Hindlimb muscle (tissue), 1 donor: Measurements from ENCODE around the gene CSNK2A1. TPM values are rescaled to one million over a fixed set of nuclear protein-coding genes. Genes with fewer than 3 reads are reported as not detected.
"Not testable (repeated sequence)": the region's sequence is repeated elsewhere in the genome, so short reads cannot be mapped to it uniquely, and the experiment has no call there.

Experiments used
- DNase-seq: peaks from one replicate; pipeline ENCODE4 v3.0.0-alpha.2; 2013
- polyA plus RNA-seq: library from polyadenylated mRNA; unstranded; fragments of 120-200 nt; gene quantifications from one replicate; pipeline ENCODE4 v1.2.1, GENCODE V29; 2013; ENCODE audit not compliant: insufficient read length

CSNK2A1 gene
- polyA plus RNA-seq, 1 donor = 111 TPM

DNA sequence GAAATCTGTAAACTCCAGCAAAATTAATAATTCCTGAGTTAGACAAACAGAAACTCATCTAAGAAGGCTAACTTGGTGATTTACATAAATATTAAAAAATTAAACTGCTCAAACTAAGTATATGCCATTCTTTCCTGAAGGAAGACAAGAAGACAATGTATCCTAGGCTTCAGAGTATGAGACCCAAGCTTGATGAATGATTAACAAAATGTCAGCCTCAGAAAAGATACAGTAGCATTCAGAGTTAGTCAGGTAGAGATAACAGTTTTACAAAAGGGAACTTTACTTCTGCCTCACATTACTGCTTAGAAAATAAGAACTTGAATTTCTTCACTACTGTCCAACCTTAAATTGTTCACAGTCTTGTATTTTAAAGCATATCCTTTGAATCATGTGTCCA lies 12.0 kb downstream of the CSNK2A1 start:
- DNase-seq = no peak

DNA sequence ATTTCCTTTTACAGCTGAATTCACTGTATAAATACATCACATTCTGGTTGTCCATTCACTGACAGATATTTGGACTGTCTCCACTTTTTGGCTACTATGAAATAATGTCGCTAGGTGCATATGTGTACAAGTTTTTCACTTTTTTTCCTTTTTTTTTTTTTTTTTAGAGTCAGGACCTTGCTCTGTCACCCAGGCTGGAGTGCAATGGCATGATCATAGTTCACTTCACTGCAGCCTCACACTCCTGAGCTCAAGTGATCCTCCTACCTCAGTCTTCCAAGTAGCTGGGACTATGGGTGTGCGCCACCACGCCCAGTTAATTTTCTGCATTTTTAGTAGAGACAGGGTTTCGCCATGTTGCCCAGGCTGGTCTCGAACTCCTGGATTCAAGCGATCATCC lies 13.3 kb downstream of the CSNK2A1 start:
- no peak for DNase-seq

GRCh38 chr20:528923-529604 lies 14.5 kb downstream of the CSNK2A1 start:
- DNase-seq = no peak

- DNase-seq = no peak
Observed at GRCh38 chr20:527571-527886, 16.1 kb downstream of the CSNK2A1 start.

DNA sequence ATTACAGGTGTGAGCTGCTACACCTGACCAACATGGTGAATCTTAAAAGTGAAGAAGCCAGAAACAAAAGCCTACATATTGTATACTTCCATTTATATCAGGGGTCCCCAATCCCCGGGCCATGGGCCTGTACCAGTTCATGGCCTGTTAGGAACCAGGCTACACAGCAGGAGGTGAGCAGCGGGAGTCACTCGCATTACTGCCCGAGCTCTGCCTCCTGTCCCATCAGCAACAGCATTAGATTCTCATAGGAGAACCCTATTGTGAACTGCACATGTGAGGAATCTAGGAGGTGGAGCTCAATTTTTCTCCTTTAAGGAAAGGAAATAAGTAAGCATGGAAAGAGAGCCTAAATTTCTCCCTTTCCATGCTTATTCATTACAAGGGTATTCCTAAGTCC lies 21.7 kb downstream of the CSNK2A1 start:
- no peak for DNase-seq

GRCh38 chr20:519999-520398 lies 23.6 kb downstream of the CSNK2A1 start:
- no peak for DNase-seq

DNA sequence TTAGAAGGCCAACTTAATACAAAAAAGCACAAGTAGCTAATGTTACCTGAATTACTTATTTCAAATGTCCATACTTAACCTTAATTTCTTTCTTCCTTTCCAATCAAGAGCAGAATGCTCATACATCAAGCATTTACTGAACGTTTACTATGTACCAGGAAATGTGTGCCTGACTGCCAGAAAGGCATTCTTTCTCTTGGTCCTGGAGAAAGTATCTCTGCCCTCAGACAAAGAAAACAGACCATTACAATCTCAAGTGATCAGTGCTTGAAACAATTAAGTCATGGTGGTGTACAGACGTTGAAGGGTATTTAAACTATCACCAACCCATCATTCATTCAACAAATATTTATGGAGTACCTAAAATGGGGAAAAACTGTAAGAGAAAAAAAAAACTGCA lies 26.4 kb downstream of the CSNK2A1 start:
- no peak for DNase-seq

- no peak for DNase-seq
Observed at GRCh38 chr20:516799-517198, 26.8 kb downstream of the CSNK2A1 start.

DNA sequence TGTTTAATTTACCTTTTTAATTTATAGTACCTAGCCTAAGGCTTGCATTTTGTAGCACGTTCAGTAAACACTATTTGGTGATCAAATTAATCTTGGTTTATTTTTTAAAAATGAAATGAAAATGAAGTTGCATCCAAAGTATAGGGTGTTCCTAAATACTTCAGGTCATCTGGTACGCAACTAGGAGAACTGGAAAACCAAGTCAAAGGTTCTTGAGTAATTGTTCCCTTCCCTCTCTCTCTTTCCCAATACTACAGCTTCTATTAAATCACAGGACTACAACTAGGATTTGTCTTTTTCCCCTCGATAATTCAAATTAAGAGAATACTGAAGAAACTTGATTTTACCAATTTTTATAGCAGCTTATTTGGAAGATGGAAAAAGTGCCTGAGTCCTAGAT lies 27.9 kb downstream of the CSNK2A1 start:
- DNase-seq = no peak

DNA sequence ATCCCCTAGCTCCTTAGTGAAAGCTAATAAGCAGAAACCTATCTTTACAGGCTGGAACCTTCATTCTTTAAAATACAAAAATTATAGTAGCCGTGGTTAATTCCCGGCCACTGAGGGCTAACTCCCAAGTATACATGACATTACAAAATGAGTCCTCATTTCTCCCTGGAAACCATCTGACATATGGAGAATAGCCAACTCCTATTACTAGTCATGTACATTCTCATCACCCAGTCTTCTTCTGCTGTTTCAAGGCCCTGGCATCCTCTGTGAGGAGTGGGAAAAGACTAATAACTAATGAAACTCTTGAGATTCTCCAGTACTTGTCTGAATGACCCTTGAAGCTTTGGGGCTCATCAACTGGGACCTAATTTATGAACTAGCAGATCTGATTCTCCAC lies 30.2 kb downstream of the CSNK2A1 start:
- no peak for DNase-seq

DNA sequence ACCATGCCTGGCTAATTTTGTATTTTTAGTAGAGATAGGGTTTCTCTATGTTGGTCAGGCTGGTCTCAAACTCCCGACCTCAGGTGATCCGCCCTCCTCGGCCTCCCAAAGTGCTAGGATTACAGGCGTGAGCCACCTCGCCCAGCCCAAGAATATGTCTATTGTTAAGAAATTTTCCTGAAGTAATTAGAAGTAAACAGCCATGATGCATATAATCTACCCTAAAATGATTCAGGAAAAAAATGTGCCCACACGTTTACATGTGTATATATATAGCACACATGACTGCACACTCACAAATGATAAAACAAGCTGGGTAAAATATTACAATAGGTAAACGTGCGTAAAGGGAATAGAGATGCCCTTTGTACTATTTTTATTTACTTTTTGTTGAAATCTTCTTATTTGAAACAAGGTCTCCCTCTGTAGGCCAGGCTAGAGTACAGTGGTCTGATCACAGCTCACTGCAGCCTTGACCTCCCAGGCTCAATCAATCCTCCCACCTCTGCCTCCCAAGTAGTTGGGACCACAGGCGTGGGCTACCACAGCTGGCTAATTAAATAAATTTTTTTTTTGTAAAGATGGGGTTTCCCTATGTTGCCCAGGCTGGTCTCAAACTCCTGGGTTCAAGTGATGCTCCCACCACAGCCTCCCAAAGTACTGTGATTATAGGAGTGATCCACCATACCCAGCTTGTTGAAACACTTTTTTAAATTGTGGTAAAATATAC lies 33.1 kb downstream of the CSNK2A1 start:
- DNase-seq = not testable (repeated sequence)

- not testable (repeated sequence) for DNase-seq
Observed at GRCh38 chr20:508364-508787, 35.2 kb downstream of the CSNK2A1 start.

DNA sequence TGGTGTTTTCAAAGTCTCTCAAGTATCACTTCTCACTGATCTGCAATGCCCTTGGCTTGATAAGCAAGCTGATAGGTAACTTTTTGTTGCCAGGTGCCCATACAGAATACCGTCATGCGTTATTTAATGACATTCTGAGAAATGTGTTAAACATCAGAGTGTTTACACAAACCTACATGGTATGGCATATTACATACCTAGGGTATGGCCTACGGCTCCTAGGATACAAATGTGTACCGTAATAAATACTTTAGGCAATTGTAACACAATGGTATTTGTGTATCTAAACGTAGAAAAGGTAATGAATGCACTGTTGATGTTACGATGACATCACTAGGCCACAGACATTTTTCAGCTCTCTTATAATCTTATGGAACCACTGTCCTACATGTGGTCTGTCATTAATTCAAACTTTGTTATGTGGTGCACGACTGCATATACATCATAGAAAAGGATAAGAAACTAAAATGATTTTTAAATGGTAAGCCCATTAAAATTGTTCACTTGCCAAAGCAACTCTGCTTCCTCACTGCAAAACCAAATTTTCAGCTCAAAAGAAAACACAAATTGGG lies 35.7 kb downstream of the CSNK2A1 start:
- no peak for DNase-seq

DNA sequence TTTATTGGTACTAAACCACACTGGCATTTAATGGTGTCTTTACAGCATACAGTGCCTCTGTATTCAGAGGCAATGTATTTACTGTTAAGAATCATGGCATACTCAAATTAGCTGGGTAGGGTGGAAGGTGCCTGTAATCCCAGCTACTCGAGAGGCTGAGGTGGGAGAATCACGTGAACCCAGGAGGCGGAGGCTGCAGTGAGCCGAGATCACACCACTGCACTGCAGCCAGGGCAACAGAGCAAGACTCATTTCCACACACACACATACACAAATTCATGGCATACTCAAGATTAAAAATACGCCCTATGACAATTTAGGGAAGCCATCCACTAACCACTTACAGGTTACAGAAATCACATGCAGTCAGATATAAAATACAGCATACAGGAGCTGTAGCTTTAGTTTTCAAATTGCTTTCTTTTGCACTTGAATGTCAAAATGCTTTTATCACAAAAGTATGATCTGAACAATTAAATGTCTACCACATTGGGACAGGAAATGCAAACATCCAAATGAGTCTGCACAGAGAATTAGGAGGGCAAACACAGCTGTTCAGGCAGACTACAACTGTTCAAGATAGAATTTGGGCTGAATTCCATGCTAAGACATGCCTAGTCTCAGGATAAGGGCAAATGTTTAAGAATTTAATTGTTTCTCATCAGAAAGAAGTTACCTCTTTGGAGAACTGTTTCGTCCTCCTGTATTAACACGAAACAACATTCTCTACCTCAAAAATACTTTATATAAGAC lies 36.4 kb downstream of the CSNK2A1 start:
- no peak for DNase-seq

DNA sequence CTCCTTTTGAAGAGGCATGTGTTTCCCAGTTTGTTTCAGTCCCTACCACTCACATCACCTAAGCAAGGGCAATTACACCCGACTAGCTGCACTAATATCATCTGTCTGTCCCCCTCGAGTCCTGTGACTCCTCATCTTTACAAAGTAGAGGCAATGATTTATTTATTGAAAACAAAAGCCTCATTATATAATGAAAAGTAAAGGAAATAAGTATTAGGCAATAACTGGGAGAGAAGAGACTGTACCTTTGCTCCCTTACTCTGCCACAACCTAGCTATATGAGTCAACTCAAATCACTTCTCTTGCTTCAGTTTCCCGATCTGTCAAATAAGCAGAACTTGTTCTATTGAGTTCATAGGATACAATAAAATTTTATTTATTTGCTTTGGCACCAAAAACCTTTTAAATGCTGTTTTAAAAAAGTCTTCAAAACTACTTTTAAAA lies 38.9 kb downstream of the CSNK2A1 start:
- no peak for DNase-seq

DNA sequence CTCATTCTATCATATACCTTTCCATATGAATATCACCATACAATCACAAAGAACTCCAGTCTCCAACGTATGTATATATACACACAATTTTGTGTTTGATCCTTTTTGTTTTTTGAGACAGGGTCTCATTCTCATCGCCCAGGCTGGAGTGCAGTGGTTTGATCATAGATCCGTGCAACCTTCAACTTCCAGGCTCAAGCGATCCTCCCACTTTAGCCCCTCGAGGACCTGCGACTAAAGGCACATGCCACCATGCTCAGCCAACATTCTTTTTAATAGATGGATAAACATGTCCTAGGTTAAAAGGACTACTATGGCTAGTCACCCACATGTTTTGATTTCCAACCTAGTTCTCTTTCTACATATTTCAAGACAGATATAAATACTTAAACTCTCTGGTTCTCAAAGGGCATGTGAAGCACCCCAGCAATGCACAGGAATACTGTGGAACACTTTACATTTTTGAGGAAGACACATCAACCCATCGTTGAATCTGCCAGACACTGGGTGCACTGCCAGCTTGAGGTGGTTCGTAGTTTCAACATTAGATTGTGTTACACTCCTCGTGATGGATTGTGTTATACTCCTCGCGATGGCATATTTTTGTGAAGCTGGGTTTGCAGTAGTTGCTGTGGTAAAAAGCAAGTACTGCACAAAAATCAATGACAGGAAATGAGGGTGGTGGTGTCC lies 40.4 kb downstream of the CSNK2A1 start:
- no peak for DNase-seq

DNA sequence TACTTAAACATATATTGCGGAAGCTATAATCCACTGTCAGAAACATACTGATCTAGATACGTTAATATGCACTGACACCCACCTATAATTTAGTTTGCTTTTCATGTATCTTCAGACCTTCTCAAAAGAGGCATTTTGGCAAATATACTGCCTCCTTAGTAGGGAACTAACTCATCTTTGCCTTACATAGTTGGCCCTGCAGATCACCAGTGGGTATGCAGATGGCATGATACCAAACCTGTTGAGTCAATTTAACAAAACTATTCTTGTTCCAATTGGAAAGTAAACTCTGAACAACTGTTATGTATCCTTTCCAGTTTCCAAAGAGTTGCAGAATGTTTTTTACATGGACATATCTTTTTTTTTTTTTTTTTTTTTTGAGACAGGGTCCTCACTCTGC lies 45.6 kb downstream of the CSNK2A1 start:
- DNase-seq = no peak

DNA sequence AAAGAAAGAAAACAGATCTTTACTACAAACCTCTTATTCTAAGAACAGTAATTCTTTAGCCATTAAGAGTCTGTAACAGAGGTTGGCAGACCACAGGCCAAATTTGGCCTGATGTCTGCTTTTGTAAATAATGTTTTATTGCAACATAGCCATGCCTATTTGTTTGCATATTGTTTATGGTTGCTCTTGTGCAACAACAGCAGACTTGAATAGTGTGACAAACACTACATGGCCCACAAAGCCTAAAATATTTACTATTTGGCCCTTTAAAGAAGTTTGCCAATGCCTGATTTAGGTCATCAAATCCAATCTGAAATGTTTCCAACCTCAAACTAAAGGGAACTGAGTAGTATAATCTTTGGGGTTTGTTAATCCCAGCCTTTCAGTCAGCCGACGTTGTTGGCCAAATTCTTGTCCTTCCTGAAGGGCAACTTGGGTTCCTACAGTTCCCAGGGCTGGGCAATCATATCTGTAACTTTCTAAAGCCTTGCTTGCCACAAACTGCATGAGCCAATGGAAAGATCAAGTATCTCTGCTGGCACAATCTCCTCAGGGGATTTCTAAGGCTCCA lies 47.4 kb downstream of the CSNK2A1 start:
- DNase-seq = no peak

- no peak for DNase-seq
Observed at GRCh38 chr20:492159-492558, 51.4 kb downstream of the CSNK2A1 start.

DNA sequence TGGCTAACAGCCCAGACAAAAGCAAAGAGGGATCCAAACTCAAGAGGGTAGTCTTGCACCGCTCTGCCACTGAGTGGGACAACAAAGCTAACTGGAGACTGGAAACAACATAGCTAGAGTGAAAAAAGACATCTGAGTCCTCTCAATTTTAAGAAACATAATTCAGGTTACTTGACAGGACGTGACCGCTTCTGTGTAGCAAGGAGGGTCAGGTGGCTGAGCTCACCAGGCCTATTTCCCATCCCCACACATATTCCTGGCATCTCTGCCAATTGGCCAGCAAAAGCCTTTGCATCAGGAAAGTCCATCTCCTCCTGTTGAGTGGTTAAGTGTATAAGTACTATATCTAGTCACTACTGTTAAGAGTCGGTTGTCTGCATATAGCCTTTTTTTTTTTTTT lies 55.9 kb downstream of the CSNK2A1 start:
- peak; percentile 23 for DNase-seq

- no peak for DNase-seq
Observed at GRCh38 chr20:483815-484644, 59.6 kb downstream of the CSNK2A1 start.
